Activated naive CD8-positive, alpha-beta T cell treated with anti-CD3 and anti-CD28 coated beads, Interleukin-2, amount 10 ng/mL, durations not matched to agents 7 days and 5 days (primary cell): ENCODE results near the gene ATRN. TPM values are rescaled to one million over a fixed set of nuclear protein-coding genes. Genes with fewer than 3 reads are reported as not detected.
A peak's percentile ranks its signal among the peaks of the same experiment; 100 is the strongest.
"Not testable (repeated sequence)": the region's sequence is repeated elsewhere in the genome, so short reads cannot be mapped to it uniquely, and the experiment has no call there.

Experiments
- ATAC-seq: fragments of 150-1000 bp; cut with Tn5 transposase; one replicate; pipeline ENCODE4 v1.10.0; 2021; ENCODE audit warnings: low read depth, moderate library complexity
- POLR2A ChIA-PET: fragments of 350-600 bp; sonication (Branson Sonifier 250); formaldehyde crosslinking; loops from one replicate; lab custom pipeline; 2021; ENCODE audit warnings: antibody characterized with exemption; lab: Charles Lee
- DNase-seq: peaks from one replicate; pipeline ENCODE4 v3.0.0; 2021
- H3K27ac Mint-ChIP-seq: one replicate; pipeline ENCODE4 v1.8.0; 2022; ENCODE audit warnings: mild to moderate bottlenecking, mixed read lengths
- H3K27me3 Mint-ChIP-seq: one replicate; pipeline ENCODE4 v1.8.0; 2022; ENCODE audit warnings: mild to moderate bottlenecking, moderate library complexity, mixed read lengths
- H3K36me3 Mint-ChIP-seq: one replicate; pipeline ENCODE4 v1.8.0; 2021; ENCODE audit warnings: mild to moderate bottlenecking, mixed read lengths
- H3K4me1 Mint-ChIP-seq: one replicate; pipeline ENCODE4 v1.8.0; 2021; ENCODE audit warnings: mixed read lengths
- H3K4me3 Mint-ChIP-seq: one replicate; pipeline ENCODE4 v1.8.0; 2022; ENCODE audit warnings: mild to moderate bottlenecking, moderate library complexity, mixed read lengths
- H3K9me3 Mint-ChIP-seq: one replicate; pipeline ENCODE4 v1.8.0; 2021; ENCODE audit warnings: mixed read lengths
- total RNA-seq, 2 experiments: library from RNA; stranded (reverse); gene quantifications; one replicate each; pipeline ENCODE4 v1.2.3, GENCODE V29; 2021

The ATRN gene
- total RNA-seq = 10 to 100 TPM in 1 of 2 experiments, 1 to 10 TPM in 1; 9.8 to 10.7 TPM

DNA sequence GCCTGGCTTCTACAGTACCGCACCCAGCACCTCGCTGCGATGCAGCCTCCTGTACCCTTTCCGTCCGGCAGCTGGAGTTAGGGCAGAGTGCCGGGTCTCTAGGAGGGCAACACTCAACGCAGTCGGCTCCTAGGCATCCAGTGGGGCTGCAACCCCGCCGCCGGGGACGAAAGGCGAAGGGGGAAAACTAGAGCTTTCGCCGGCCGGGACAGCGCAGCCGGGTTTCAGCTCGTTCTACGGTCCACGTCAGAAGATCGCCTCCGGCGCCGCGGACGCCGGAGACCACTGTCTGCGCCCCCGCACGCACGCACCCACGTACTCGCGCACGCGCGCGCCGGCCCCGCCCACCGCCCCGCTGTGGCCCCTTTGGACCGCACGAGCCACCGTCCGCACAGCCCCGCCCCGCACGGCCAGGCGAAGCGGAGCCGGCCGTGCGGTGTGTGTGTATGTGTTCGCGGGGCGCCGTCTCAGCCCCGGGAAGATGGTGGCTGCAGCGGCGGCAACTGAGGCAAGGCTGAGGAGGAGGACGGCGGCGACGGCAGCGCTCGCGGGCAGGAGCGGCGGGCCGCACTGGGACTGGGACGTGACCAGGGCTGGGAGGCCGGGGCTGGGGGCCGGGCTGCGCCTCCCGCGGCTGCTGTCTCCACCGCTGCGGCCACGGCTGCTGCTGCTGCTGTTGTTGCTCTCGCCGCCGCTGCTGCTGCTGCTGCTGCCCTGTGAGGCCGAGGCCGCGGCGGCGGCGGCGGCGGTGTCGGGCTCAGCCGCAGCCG is at the start of gene ATRN:
TSS of gene ATRN (plus strand) at position 392 of the 770 bp plus-strand sequence. CDS start at position 482, 90 bp downstream.
- ATAC-seq (peak; percentile 92), DNase-seq (peak; percentile 94)
- H3K36me3 Mint-ChIP-seq = peaks cover 7% of the 10 kb centered on the region
- H3K27ac Mint-ChIP-seq = peak within 1 kb of the TSS; percentile 80
- peaks cover 27% of the 10 kb centered on the region for H3K4me1 Mint-ChIP-seq
- no peaks in the 10 kb centered on the region for H3K9me3 Mint-ChIP-seq
- H3K4me3 Mint-ChIP-seq = peak within 1 kb of the TSS; percentile 93
- H3K27me3 Mint-ChIP-seq = peaks cover 11% of the 10 kb centered on the region
- POLR2A ChIA-PET = interaction anchor here (0.6 to 1.4 kb wide), 3 partner anchors 34 to 62 kb away, joined by 4 to 7 read pairs (median 7); no protein-coding TSS in a partner anchor

DNA sequence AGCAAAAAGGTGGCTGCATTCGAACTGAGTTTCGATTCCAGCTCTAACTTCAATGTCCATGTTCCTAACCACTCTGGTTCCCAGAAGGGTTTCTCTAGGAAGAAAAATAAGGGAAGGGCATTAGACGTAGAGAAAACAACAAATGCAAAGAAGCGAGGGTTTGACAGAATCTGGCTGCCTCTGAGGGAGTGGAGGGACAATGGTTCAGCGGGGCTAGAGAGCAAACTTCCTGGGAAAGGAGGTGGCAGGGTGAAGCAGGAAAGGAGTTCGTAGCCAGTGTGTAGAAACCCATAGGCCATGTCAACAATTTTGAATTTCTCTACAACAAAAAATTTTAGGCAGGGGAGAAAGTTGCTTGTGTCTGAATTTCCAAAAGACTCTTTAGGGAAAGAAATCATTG is 48.8 kb upstream of the ATRN start:
- POLR2A ChIA-PET = interaction anchor here (1.5 to 2.3 kb wide), 2 partner anchors 13 to 14 kb away, joined by 3 to 26 read pairs; partner anchors contain the start of gene DNAAF9
- Mint-ChIP-seq H3K4me1 (peaks cover 17% of the 10 kb centered on the region), H3K36me3 (peaks cover 4% of the 10 kb centered on the region), H3K4me3 (no peak overlapping the region), H3K9me3 (no peaks in the 10 kb centered on the region), H3K27me3 (peaks cover 24% of the 10 kb centered on the region), H3K27ac (peak overlapping the region; percentile 74)
- no peak for ATAC-seq
- no peak for DNase-seq

DNA sequence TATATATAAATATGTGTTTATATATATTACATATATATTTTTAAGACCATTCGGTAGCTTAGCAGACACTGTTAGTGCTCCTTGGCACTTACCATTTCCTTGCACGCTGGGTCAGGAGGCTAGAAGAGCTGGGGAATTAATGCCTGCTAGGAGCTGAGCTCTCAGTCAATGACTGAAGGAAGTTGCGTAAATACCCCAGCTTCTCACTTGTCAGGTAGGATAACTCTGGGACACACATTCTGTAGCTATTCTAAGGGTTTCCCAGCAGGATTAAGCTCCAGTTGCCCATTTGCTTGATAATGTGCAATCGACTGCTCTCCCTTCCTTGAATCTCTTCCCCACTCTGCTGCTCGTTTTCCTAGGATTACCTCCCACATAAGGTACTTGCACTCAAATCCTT is 47.7 kb upstream of the ATRN start:
- DNase-seq (no peak), ATAC-seq (no peak)
- Mint-ChIP-seq H3K4me3 (no peak overlapping the region), H3K9me3 (no peaks in the 10 kb centered on the region), H3K27ac (no peak overlapping the region), H3K36me3 (peaks cover 4% of the 10 kb centered on the region), H3K27me3 (peaks cover 24% of the 10 kb centered on the region), H3K4me1 (peaks cover 17% of the 10 kb centered on the region)
- POLR2A ChIA-PET = interaction anchor here (1.5 kb wide), 1 partner anchor 15 kb away, joined by 3 read pairs; no protein-coding TSS in a partner anchor

DNA sequence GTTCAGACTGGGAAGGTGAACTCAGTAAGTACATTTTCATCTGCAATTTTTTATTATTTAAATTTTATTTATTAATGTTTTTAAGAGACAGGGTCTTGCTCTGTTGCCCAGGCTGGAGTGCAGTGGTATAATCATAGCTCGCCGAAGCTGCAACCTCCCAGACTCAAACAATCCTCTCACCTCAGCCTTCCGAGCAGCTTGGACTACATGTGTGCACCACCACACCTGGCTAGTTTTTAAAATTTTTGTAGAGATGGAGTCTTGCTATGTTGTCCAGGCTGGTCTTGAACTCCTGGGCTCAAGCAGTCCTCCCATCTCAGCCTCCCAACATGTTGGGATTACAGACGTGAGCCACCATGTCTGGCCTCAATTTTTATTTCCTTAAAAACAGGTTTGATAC is 44.1 kb upstream of the ATRN start:
- POLR2A ChIA-PET = interaction anchor here (0.5 kb wide), 1 partner anchor 523 kb away, joined by 4 read pairs; no protein-coding TSS in a partner anchor
- ATAC-seq, H3K36me3 Mint-ChIP-seq, H3K27ac Mint-ChIP-seq, DNase-seq, H3K9me3 Mint-ChIP-seq, H3K4me3 Mint-ChIP-seq, H3K4me1 Mint-ChIP-seq: not testable (repeated sequence)
- H3K27me3 Mint-ChIP-seq = peaks cover 33% of the 10 kb centered on the region

DNA sequence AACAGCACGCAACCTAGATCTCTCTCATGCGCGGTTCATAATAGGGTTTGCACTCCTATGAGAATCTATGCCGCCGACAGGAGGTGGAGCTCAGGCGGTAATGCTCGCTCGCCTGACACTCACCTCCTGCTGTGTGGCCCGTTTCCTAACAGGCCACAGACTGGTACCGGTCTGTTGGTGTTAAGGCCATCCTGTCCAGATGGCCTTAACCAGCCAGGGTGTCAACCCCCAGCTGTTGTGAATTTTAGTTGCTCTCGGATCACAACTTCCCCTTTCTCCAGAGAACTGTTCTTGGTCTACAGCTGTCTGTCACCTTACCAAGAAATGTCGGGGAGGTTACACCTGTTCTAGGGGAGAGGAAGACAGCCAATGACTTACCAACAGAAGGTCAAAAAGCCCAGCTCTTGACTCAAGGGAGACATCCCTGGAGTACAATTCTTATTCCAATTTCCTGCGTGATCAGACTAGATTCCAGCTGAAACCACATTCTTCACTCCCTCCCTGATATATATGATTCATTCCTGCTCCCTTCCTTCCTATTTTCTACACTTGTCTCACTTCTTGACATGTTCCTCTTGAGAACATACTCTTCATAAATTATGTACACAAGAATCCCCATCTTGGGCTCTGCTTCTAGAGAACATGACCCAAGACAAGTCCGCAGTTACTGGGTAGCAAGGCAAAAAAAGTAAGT is 40.3 kb upstream of the ATRN start:
- Mint-ChIP-seq H3K9me3 (no peaks in the 10 kb centered on the region), H3K27ac (no peak overlapping the region), H3K4me1 (peaks cover 1% of the 10 kb centered on the region), H3K27me3 (peaks cover 21% of the 10 kb centered on the region), H3K36me3 (no peaks in the 10 kb centered on the region), H3K4me3 (no peak overlapping the region)
- DNase-seq (no peak), ATAC-seq (no peak)
- POLR2A ChIA-PET = no interaction called here

DNA sequence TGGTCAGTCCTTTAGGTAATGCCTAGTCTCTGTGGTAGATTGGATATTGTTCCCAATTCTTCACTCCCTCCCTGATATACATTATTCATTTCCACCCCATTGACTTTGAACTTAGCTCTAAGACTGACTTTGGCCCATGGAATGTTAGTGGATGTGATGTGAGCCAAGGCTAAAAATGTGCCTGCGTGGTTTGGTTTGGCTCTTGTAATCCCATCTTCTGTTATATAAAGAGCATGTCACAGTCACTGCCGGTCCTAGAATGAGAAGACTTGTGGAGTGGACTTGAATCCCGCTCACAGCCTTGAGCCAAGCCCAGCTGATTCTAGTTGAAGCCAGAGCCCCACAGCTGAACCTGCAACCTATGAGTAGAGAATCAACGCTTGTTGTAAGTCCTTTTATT is 39.7 kb upstream of the ATRN start:
- Mint-ChIP-seq H3K27ac (no peak overlapping the region), H3K4me1 (peaks cover under 1% of the 10 kb centered on the region), H3K36me3 (no peaks in the 10 kb centered on the region), H3K4me3 (no peak overlapping the region), H3K27me3 (peaks cover 18% of the 10 kb centered on the region), H3K9me3 (no peaks in the 10 kb centered on the region)
- ATAC-seq = no peak
- DNase-seq = no peak
- POLR2A ChIA-PET = no interaction called here

DNA sequence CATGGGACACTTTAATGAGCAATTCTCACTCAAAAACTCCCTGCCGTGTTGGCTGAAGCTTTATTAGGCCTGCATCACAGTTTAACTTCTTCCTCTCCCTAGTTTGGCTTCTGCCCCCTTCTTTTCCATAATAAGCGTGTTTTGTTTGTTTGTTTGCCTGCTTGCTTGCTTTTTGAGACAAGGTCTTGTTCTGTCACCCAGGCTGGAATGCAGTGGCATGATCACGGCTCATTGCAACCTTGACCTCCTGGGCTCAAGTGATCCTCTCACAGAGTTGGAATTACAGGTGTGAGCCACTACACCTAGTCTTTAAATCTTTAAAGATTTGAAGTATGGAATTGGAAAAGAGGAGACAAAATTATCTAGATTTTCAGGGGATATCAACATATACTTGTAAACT is 38.0 kb upstream of the ATRN start:
- Mint-ChIP-seq H3K27ac (no peak overlapping the region), H3K9me3 (no peaks in the 10 kb centered on the region), H3K36me3 (no peaks in the 10 kb centered on the region), H3K27me3 (peaks cover 14% of the 10 kb centered on the region), H3K4me3 (no peak overlapping the region), H3K4me1 (no peaks in the 10 kb centered on the region)
- ATAC-seq (no peak), DNase-seq (no peak)
- POLR2A ChIA-PET = no interaction called here

DNA sequence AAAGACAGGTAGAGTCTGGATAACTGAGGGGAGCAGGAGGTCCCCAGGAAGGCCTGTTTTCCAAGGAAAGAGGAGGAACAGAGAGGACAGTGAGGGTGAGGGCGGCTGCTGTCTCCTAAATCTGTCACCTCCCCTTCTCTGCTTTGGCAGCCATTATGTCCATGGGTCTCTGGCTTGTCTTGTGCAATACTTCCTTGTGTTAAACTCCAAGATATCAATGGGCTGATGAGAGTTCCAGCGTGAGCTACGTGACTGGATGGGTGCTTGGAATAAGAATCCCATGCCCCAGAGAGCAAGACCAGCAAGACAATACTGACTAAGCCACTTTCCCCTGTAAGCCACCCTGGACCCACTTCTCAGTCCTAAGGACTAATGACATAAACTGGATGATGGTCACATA is 37.1 kb upstream of the ATRN start:
- H3K27me3 Mint-ChIP-seq = peaks cover 19% of the 10 kb centered on the region
- no peak overlapping the region for H3K27ac Mint-ChIP-seq
- H3K9me3 Mint-ChIP-seq = no peaks in the 10 kb centered on the region
- no peaks in the 10 kb centered on the region for H3K4me1 Mint-ChIP-seq
- no peak overlapping the region for H3K4me3 Mint-ChIP-seq
- POLR2A ChIA-PET = no interaction called here
- no peaks in the 10 kb centered on the region for H3K36me3 Mint-ChIP-seq
- no peak for DNase-seq
- no peak for ATAC-seq

DNA sequence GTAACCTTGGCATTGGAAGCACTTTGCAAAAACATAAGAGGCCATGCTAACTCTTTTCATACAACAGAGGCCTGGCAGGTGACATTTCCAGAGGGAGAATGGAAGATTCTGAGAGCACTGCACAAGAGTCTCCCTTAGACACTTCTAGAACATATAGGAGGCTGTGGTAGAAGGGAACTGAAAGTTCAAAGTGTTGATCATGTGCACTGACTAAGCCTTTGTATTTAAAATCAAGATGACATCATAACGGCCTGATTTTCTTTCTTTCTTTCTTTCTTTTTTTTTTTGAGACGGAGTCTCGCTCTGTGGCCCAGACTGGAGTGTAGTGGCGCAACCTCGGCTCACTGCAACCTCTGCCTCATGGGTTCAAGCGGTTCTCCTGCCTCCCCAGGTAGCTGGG is 36.6 kb upstream of the ATRN start:
- H3K4me3 Mint-ChIP-seq = no peak overlapping the region
- H3K4me1 Mint-ChIP-seq = no peaks in the 10 kb centered on the region
- H3K36me3 Mint-ChIP-seq = no peaks in the 10 kb centered on the region
- H3K9me3 Mint-ChIP-seq = no peaks in the 10 kb centered on the region
- peaks cover 20% of the 10 kb centered on the region for H3K27me3 Mint-ChIP-seq
- DNase-seq (no peak), ATAC-seq (no peak)
- no peak overlapping the region for H3K27ac Mint-ChIP-seq
- POLR2A ChIA-PET = no interaction called here

DNA sequence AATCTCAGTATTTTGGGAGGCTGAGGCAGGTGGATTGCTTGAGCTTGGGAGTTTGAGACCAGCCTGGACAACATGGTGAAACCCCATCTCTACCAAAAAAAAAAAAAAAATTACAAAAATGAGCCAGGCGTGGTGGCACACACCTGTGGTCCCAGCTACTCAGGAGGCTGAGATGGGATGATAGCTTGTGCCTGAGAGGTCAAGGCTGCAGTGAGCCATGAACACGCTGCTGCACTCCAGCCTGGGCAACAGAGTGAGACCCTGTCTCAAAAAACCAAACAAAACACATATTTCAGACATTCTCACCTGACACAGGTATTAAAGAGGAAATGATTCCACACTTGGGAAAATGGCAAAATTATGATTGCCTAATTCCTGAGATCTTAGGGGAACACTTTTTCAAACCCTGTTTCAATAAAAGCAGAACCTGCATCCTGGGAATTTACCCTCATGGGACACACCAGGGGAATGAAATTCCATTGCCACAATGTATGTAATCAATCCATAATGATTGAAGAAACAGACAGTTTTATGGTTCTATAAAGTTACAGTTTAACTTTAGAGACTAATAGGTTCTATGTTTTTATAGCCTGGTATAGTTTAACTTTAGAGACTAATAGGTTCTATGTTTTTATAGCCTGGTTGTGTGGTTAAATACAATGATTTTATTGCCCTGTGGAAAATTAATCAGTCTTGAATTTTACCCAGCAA is 33.8 kb upstream of the ATRN start:
- POLR2A ChIA-PET = interaction anchor here (0.7 kb wide), 1 partner anchor 34 kb away, joined by 4 read pairs; the partner anchor contains the start of gene ATRN
- Mint-ChIP-seq H3K36me3 (no peaks in the 10 kb centered on the region), H3K4me3 (no peak overlapping the region), H3K9me3 (no peaks in the 10 kb centered on the region), H3K27me3 (peaks cover 13% of the 10 kb centered on the region), H3K4me1 (no peaks in the 10 kb centered on the region), H3K27ac (no peak overlapping the region)
- ATAC-seq (no peak), DNase-seq (no peak)

DNA sequence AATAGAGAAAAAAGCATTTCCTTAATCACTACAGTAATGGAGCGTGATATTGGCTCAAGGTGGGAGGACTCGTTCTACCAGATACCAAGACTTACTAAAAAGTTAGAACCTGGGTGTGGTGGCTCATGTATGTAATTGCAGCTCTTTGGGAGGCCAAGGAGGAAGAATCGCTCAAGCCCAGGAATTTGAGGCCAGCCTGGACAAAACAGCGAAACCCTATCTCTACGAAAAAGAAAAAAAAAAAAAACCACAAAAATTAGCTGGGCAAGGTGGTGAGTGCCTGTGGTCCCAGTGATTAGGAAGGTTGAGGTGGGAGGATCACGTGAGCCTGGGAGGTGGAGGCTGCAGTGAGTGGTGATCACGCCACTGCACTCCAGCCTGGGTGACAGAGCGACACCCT is 24.0 kb upstream of the ATRN start:
- DNase-seq = no peak
- Mint-ChIP-seq H3K9me3 (no peaks in the 10 kb centered on the region), H3K4me3 (no peak overlapping the region), H3K27me3 (peaks cover 34% of the 10 kb centered on the region), H3K36me3 (no peaks in the 10 kb centered on the region), H3K27ac (no peak overlapping the region), H3K4me1 (peaks cover 3% of the 10 kb centered on the region)
- POLR2A ChIA-PET = no interaction called here
- no peak for ATAC-seq

DNA sequence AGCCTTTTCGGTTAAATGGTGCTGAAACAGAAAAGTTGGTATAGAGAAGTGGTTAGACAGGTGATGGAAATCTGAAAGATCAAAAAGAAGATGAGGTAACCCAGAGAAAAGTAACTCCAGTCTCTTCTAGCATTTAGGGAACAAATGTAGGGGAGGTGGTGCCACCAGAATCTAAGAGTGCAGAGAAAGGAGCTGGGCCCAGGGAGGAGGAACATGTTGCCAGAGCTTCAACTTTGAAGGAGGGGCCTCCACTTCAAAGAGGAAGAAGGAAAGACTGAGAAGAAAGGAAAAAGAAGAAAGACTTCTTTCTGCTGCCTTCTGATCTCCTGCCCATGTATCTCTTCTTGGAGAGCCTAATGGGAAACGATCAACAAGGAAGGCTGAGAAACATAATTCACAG is 23.5 kb upstream of the ATRN start:
- H3K4me1 Mint-ChIP-seq = peaks cover 3% of the 10 kb centered on the region
- H3K4me3 Mint-ChIP-seq = no peak overlapping the region
- no peaks in the 10 kb centered on the region for H3K36me3 Mint-ChIP-seq
- no peak for DNase-seq
- H3K9me3 Mint-ChIP-seq = no peaks in the 10 kb centered on the region
- H3K27me3 Mint-ChIP-seq = peaks cover 38% of the 10 kb centered on the region
- H3K27ac Mint-ChIP-seq = no peak overlapping the region
- POLR2A ChIA-PET = no interaction called here
- no peak for ATAC-seq

DNA sequence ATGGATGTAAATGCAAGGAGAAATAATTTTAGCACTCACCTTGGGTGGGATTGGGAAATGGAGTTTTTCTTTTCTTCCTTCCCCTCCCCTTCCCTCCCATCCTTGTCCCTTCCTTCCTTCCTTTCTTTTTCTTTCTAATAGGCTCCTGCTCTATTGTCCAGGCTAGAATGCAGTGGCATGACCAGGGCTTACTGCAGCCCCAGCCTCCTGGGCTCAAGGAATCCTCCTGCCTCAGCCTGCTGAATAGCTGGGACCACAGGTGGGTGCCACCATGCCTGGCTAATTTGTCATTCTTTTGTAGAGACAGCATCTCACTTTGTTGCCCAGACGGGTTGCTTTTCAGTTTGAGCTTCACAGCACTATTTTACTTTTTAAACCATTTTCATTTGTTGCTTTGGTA is 21.5 kb upstream of the ATRN start:
- Mint-ChIP-seq H3K27ac (no peak overlapping the region), H3K4me1 (peaks cover 3% of the 10 kb centered on the region), H3K36me3 (no peaks in the 10 kb centered on the region), H3K9me3 (no peaks in the 10 kb centered on the region), H3K4me3 (no peak overlapping the region), H3K27me3 (peaks cover 39% of the 10 kb centered on the region)
- POLR2A ChIA-PET = no interaction called here
- no peak for ATAC-seq
- DNase-seq = no peak
